IPS-NIHi7 (cell line): ENCODE measurements around the gene INPP5A.
"Not testable (repeated sequence)": the region's sequence is repeated elsewhere in the genome, so short reads cannot be mapped to it uniquely, and the experiment has no call there.

ENCODE experiments used
- DNase-seq: peaks from one replicate; pipeline ENCODE4 v3.0.0; 2012; ENCODE audit warnings: mixed read lengths; ENCODE audit errors: extremely low spot score

INPP5A gene

DNA sequence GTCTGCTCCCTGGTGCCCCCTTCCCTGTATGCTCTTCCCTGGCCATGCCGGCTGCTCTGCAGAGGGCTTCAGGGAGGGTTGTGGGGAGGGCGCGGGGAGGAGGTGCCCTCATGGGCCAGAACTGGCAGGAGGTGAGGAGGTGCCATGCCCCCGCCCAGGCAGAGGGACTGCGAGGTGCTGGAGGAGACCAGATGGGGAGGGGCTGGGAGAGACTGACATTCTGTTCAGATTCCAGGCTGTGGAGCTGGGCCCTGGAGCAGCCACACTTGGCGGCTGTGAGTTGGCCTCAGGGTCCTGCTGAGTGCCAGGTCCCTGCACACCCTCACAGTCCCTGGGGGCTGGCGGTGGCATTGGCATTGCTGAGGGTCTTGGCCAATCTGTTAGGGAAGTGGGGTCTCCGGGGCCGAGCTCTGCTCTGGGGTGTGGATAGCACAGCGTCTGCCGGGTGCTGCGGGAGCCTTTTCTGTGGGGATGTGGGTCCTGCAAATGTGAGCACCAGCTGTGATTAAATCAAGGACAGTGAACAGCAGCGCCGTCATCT is 25.4 kb downstream of the INPP5A start:
- no peak for DNase-seq

DNA sequence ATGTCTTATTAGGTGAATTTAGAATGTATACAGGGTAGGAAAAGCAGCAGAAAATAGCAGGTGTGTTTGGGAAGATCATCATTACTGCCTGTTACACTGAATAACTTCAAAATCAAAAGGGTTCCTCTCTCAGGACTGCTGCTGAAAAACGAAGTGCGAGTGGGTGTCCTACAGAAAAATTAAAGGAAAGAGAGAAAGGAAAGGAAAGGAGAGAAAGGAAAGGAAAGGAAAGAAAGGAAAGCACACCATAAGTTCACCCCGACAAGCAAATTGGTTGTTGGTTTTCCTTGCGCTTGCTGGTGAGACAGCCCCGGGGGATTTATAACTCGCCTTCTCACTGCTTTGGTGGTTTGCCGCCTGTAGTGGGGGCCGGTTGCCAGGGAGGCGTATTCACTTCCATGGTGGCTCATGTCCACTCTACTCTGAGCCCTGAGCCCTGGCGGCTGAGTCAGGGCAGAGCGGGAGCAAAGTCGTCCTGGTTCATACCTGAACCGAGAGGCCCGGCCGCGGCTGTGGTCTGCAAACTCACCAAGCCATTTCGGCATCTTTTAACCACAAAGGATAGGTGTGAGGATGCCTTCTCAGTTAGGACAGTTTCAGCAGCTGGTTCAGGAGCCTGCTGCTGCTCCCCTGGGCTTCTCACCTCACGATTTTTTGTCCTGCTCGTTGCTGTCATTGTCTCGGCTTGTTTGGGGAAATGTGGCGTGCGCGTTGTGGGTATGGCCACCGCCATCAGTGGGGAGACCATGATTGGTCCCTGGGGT is 26.1 kb downstream of the INPP5A start:
- DNase-seq = no peak

DNA sequence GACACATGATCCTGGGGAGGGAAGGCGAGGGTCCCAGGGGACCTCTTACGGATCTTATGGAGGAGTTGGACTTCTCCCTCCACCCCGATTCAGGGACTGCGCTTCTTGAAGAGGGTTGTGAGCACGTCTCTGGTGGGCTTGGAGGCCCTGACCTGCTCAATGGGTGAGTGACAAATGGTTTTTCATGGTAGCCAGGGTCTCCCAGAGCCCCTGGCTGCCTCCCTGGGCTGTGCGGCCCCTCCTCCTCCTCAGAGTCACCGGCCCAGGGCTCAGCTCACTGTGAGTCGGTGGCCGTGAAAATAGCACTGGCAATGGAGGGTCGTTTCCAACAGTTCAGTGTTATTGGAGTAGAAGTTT is 26.6 kb downstream of the INPP5A start:
- no peak for DNase-seq

DNA sequence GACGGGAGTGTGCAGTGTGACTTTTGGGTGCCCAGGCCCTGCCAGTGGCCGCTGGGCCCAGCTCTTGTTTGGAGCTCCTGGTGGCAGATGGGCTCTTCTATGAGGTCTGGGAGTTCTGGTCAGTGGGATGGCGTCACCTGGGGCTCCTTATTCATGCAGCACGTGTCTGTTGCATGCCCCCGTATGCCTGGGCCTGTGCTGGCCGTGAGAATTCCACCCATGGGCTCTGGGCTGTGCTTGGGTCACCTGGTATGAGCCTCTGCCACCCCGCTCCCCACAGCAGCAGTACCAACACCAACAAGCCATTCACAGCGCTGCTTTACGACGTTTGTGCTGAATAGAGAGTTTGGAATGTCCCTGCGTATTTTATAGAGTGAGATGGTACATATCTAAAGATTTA is 27.1 kb downstream of the INPP5A start:
- no peak for DNase-seq

DNA sequence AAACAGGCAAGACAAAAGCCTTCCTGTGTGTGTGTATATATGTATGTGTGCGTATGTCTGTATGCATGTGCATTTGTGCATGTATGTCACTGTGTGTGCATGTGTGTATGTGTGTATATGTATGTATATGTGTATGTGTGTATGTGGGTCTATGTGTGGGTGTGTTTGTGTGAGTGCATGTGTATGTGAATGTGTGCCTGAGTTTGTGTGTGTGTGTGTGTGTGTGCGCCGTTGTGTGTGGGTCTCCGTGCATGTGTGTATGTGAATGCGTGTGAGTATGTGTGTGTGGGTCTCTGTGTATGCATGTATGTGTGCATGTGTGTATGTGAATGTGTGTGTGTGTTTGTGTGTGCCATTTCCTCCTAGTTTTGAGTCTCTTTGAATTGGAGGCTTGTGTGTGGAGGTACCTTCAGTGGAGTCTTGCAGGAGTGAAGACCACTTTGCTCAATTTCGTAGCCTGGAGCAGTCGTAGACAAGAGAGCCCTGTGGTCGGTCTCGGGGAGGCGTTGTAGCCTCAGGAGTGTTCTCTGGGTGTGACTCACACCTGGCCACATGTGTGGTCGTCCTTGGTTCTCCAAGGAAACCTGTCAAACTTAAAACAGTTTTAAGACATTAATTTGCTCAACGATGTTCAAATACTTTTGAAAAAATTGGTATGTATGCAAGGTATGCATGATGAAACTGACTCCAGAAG is 28.1 kb downstream of the INPP5A start:
- no peak for DNase-seq

DNA sequence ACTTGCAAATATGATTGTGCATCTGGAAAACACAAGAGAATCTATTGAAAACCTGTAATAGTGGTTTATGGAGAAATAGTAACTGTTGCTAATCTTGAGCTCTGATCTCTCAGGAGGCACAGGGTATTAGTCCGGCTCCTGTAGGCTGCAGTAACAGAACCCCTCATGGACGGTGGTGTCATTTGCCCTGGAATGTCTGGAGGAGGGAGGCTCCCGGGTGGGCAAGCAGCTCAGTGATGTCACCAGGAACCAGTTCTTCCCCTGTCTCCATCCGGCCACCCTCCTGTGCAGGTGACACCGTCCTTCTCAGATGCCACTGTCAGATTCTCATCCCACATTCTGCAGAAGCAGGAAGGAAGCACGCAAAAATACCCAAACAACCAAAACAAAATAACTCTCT is 29.3 kb downstream of the INPP5A start:
- DNase-seq = no peak

DNA sequence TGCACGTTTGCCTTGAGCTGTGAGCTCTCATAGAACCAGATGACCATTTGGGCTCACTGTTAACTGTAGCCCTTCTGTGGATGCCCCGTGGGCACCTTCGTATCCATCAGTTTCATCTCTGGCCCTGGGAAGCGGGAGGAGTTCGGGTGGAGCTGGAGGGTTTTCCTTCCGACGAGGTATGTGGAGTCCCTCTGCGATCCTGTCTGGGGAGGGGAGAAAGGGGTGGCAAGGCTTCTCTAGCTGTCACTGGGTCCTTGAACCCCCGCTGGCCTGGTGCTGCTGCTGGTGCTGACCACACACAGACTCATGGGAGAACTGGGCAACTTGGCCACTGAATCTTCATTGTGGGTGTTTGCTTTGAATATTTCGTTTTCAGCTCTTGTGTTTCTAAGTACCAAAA is 32.7 kb downstream of the INPP5A start:
- DNase-seq = no peak

DNA sequence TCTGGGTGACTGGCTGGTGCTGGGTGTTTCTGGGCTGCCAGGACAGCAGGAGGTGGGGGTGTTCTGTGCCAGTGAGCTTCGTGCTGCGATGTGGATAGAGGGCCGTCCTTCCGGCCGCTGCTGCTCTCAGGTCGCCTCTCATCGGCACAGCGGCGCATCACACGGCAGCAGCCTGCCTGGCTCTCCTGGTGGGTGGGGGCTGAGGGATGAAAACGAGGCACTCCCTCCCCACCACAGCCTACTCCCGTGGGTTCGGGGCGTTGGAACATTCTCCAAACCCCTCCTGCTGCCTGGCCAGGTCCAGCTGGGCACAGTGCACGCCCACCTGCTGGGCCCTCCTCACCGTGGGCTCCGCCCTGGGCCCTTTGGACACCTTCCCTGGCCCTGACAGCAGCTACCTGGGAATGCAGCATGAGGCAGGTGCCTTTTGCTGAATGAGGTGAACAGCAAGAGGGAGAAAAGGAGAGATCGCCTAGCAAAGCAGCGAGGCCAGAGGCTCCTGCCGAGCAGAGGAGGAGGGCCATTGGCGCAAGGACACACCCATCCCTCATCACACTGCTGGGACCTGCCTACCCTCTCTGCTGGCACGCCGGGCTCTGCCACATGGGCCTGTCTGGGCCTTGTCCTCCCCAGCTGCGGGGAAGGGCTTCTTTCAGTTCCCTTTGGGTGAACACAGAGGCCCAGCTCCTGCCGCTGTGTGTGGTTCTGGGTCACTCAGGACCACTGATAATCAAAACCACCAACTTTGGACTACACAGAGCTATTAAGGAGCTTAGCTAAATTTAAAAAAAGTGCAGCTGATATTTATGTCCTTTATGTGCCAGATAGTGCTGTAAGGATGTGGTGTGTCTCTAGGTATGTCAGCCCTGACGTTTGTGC is 33.4 kb downstream of the INPP5A start:
- DNase-seq = no peak

DNA sequence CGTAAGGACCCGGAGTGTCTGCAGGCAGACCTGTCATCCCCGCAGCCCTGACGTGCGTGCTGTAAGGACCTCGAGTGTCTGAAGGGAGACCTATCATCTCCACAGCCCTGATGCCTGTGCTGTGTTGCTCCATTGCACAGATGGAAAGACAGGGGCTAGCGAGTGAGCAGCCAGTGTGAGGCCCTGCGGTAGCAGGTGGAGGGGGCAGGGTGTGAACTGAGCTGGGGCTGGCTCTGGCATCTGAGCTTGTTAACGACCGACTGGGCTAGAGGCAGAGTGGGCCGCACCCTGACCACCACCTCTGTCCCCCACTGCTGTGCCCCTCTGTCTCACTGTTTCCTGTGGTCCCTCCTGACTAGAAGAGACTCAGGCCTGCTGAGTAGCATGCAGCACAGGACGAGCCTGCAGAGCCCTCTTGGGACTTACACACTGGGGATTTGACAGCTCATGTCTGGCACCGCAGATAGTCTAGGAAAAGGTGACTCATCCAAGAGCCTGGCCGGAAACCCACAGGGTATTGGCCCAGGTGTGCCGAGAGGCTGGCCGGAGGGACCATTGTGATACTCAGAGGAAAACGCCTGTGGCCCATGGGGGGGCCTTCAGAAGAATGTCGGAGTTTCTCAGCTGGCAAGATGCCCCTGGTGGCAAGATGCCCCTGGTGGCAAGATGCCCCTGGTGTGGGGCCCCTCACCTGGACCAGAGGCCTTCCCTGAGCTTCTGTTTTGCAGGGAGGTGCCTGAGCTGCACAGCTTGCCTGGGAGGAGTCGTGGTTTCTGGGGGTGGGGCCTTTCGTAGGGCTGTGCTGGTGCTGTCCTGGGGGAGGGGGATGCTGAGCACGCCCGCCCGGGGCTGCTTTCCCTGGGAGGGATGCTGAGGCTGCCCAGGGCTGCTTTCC is 34.3 kb downstream of the INPP5A start:
- peak; percentile 82 for DNase-seq

DNA sequence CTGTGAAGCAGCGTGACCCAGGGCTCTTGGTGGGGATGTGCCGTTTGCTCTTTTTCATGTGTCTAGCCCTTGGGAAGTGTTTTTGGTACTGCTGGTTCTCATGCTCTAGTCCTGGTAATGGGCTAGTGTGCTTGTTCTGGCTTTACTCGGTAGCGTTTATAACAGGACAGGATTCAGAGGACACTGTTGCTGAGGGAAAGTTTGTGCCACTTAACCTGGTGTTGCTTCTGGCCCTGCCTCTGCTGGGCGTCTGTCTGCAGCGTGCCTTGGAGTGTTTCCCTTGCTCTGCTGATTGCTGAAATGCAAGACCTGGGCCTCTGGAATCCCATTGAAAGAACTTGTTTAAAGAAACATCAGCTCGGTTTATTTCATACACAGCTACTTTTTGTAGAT is 35.0 kb downstream of the INPP5A start:
- DNase-seq = no peak

DNA sequence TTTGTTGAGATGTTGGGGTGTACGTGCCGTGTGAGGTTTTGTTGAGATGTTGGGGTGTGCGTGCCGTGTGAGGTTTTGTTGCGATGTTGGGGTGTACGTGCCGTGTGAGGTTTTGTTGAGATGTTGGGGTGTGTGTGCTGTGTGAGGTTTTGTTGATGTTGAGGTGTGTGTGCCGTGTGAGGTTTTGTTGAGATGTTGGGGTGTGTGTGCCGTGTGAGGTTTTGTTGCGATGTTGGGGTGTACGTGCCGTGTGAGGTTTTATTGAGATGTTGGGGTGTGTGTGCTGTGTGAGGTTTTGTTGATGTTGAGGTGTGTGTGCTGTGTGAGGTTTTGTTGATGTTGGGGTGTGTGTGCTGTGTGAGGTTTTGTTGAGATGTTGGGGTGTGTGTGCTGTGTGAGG is 35.4 kb downstream of the INPP5A start:
- DNase-seq = not testable (repeated sequence)

DNA sequence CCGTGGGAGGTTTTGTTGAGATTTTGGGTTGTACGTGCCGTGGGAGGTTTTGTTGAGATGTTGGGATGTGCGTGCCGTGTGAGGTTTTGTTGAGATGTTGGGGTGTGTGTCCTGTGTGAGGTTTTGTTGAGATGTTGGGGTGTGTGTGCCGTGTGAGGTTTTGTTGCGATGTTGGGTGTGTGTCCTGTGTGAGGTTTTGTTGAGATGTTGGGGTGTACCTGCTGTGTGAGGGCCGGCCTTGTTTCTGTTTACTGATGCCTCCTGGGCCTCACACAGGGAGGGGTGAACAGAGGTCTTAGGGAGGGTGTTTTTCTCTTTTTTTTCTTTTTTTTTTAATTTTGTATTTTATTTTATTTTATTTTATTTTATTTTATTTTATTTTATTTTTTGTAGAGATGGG is 36.7 kb downstream of the INPP5A start:
- DNase-seq = no peak

DNA sequence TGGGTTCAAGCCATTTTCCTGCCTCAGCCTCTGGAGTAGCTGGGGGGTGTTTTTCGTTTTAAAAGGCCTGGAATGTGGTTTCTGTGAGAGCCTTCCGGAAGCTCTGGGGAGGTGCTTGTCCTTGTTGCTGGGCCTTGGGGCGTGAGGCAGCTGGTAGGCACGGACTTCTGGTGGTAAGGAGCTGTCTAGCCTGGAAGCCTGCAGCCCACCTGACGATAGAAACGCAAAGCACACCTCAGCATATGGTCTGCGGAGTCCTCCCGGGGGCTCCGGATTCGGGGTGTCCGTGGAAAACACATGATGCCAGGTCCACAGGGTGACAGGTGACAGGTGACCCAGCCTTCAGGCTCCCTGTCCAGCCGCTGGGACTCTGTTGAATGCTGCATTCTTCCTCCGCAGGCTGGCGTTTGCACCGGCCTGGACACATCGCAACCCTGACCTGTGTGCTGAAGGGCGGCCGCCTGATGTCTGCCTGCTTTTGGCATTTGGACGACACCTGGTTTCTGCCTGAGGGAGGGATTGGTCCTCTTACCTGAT is 37.3 kb downstream of the INPP5A start:
- no peak for DNase-seq

DNA sequence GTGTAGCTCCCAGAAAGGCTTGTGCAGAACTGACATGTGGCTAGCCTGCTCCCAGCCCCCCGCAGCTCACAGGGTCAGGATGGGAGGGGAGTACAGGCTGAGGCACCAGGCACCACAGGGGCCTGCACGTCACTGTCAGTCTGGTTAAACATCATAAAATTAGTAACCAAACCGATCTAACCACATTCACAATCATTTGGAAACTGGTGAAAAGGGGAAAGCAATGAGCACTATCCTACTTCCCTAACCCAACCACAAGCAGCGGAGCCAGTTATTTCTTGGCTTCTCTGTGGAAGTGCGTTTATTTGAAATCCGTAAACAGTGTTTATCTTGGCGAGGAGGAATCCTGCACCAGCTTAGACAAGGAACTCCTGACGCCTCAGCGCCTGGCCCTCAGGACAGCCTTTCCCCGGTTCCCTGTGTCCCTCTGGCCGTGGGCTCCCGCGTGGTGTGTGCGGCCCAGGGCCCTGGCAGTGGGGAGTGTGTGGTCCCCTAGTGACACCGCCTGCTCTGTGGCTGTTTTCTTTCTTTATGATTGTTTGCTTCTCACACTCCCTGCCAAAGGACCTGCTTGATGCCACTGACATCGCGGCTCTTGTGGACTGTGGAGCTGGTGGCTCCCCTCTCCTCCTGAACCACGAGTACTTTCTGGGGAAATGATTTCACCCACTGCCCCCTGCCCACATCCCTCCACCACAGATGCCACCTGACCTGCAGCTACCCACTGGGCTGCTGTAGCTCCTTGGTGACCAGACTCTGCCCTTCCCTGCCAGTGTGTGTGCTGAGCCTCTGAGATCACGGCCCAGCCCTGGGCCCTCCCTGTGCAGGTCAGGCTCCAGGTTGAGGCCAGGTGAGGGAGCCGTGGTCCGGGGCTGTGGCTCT is 38.0 kb downstream of the INPP5A start:
- no peak for DNase-seq

DNA sequence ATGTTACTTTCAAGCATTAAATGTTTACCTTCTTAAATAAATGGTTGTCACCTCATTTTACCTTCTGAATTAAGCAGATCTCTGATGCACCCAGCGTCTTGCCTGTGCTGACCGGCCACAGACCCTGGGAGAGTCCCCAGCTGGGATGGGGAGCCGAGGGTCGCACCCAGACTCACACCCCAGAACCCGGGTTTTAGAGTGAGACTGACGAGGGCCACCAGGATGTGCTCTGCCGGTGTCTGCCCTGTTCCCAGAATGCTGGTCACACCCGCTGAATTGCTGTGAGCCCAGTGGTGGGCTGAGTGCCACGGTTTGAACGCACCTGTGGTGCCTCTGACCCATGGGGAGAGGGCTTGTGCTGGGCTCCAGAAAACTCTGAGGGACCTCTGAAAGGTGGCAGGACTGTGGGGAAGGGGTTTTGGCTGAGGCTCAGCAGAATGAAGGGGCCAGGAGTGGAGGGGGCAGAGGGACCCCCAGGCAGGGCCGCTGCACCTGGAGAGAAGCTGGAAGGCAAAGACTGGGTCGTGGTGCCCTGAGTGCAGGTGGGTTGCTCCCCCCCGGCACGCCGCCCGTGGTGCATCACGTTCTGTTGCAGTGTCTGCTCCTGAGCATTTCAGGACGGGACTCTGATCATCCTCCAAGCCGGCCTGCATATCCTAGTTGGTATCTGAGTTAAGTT is 39.2 kb downstream of the INPP5A start:
- DNase-seq = no peak

DNA sequence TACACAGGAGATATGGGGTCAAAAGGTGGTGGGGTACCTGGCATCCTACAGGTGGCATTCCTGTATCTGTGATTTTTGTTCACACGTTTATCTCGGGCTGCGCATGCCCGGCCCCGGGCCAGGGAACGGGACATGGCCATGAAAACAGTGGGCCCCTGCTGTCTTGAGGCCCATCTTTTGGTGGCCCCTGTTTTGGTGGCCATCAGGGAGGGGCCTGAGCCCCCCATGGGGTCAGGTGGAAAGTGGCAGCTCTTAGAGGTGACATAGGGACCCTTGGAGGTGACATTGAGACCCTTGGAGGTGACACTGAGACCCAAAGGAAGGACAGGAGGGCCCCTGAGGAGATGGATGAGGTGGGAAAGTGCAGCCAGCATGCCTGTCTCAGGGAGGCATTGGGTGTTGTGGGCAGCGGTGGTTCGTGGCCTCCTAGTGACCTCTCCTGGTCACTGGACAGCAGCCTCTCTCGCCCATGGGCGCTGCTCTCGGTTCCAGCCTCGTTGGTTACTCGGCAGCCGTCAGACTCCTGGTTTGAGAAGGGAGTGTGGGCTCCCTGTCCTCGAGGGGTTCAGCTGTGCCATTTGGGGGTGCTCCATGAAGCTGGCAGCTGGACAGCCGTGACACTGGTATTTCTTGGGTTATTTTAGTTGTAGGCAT is 39.9 kb downstream of the INPP5A start:
- no peak for DNase-seq

DNA sequence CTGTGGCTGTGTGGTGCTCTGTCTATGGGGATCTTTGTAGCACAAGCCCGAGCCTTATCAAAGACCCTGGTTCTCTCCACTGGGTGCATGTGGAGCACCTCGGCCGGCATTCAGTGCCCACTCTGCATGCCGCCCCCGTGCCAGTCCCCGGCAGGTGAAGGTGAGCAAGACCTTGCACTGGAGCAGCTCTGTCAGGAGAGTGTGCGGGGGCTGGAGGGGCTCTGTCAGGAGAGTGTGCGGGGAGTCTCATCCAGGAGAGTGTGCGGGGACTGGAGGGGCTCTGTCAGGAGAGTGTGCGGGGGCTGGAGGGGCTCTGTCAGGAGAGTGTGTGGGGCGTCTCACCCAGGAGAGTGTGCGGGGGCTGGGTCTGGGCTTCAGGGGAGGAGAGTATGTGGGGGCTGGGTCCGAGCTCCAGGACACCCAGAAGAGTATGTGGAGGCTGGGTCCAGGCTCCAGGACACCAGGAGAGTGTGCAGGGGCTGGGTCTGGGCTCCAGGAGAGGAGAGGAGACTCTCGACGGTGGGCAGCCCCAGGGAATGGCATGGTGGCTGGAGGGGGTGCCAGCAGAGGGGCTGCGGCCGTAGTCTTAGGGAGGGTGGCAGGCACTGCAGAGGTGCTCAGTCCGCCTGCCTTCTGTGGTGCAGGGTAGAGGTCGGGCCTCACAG is 40.8 kb downstream of the INPP5A start:
- DNase-seq = no peak
